NCI-H1417 (cell line): Measurements from ENCODE around the gene PLEK.
"Not testable (repeated sequence)": the region's sequence is repeated elsewhere in the genome, so short reads cannot be mapped to it uniquely, and the experiment has no call there.

Experiments
- DNase-seq, 3 experiments: peaks; one replicate each; lab custom pipeline; 2025; lab: John Stamatoyannopoulos, UW

Gene PLEK, protein sequence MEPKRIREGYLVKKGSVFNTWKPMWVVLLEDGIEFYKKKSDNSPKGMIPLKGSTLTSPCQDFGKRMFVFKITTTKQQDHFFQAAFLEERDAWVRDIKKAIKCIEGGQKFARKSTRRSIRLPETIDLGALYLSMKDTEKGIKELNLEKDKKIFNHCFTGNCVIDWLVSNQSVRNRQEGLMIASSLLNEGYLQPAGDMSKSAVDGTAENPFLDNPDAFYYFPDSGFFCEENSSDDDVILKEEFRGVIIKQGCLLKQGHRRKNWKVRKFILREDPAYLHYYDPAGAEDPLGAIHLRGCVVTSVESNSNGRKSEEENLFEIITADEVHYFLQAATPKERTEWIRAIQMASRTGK

DNA sequence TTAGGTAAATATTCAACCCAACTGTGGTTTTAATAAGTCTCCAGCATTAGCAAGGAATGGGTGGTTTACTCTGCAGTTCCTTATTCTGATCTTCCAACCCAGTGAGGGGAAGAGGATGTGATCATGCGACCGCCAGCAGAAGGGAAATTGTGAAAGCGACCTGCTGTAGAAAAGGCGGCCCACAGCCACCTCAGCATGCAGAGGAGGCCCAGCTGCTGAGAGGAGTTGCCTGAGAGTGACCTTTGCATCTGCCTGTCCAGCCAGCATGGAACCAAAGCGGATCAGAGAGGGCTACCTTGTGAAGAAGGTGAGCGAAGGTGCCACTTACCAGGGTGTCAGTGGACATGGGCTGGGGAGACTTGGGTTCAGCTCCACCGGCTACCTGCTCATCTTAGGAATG, at the start of gene PLEK:
Gene PLEK (plus strand): TSS at position 196 of the 400 bp plus-strand sequence. CDS start 70 bp downstream, at position 266.
- no peak for DNase-seq

DNA sequence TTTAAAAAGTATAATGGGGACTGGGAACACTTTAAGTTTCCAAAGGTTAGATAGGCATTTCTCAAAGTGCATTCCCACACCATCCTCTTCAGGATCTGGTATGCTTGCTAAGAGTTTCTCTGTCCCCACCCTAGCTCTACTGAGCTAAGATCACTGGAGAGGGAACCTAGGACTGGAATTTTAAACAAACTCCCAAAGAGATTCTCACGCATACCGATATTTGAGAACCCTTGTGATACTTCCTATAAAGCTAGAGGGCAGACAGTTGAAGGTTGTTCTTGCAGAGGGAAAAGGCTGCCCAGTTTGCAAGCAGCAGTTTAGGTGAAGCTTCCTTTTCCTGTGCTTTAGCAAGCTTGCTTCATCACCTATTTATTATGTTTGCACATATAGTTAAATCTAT, 49.0 kb upstream of the PLEK start:
- DNase-seq: no peak

DNA sequence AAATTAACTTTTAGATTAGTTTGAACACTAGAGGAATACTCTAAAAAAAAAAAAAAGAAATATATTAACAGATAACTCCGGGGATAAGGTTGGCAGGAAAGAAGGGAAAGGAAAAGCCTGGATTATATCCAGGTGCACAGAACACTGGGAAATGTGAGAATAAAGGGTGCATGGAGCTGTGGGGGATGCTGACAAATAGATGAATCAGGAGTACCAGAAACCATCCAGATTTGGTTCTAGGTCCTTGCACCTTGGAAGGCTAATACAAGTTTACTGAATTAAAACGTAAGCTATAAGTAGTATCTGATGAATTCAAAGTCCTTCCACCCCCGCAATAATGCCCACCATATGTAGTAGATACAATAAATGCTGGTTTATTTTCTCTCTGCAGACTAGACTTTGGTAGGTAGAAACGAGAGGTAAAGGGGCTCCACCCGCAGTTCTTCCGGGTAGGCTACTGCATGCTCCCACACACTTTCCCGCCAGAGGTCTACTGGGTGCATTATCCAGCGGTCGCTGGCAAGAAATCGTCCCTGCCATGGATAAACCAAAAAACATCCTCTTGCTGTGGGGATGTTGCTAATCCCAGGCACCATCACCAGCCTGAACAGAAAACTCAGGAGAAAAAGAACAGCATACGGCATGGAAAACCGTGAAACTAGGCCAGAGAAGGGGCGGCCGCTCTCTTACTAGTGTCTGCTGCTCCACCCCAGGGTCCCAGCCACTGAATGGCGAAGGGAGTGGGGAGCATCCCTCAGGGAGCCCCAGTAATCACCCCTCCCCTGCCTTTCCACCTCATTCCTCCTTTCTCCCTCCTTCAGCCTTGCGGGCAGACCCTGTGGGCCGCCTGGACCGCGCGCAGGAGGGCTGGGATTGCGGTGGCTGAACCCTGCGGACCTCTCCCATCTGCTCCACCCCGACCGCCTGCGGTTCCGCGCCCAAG, 46.8 kb upstream of the PLEK start:
- DNase-seq: peak in 1 of 3 experiments; percentile 47

DNA sequence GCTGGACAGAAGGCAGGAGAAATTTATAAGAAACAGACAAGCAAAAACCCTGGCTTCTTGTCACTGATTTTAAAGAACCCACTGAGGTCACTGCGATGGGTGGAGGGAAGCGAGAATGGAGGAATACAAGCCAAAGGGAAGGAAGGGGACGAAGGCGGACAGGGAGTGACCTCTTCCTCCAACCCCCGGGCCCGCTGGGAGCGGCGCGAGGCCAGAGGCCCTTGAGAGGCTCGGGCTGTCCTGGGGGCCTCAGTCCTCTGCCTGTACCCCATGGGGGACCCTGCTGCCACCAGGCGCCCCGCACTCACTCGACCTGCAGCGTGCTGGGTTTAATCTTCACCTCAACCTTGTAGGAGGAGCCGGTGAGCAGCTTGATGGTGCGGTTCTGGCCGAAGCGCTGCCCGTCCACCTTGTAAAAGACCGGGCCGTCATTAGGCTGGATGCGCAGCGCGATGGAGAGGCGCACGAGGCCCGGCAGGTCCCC, 46.1 kb upstream of the PLEK start:
- peak in 1 of 3 experiments; percentile 73 for DNase-seq

DNA sequence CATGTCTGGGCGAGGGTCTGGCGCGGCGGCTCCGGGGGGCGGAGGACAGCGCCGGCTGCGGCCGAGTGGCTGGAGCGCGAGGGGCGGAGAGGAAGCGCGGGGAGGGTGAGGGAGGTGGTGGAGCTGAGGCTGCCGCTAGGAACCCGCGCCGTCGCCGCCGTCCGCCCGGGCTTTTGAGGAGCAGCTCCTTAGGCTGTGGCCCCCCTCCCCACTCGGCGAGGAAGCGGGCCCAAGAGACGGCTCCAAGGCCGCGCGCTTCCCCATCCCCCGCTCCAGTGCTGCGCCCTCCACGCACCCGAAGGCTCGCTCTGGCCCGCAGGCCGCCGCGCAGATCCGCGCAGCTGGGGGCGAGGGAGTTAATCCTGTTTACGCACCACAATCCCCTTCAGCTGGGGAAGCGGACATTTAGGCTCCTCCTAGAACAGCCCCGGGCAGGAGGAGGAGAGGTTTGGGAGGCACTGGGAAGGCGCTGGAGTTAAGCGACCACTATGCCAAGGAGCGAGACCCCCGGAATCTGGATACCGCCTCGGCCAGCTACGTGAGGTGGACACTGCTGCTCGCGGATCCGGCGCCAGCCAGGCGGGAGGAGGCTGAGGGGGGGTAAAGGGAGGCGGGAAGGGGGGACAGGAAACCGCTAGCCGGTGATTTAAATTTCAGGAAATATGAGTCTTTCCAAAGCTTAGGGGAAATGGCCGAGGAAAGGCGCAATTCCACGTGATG, 45.5 kb upstream of the PLEK start, which contains the start of gene CNRIP1:
Gene CNRIP1 (minus strand): TSS at position 552 of the 720 bp plus-strand sequence. CDS start 549 bp downstream, at position 3.
- peak; percentile 80 to 94 (median 84) for DNase-seq

DNA sequence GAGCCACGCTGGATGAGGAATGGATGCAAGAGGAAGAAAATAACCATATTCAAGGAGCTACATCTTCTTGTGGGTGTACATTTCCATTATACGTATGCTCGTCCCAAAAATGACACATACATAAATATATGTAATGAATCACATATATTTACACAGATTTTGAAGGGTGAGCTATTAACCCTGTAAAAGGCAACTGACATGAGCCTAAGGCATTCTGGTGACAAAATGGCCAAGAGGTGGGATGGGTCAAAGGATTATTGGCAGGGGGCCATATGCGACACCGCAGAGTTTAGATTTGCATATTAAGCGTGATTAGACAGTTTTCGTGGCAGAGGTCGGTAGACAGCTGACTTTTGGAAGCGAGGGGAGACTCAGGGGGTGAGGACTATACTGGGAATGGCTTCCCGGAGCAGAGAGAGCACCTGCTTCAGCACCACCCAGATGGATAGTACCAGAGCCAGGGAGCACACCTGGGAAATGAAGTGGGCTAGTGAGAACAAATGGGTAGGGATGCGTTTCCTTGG, 44.9 kb upstream of the PLEK start:
- DNase-seq: peak; percentile 76 to 93 (median 77)

DNA sequence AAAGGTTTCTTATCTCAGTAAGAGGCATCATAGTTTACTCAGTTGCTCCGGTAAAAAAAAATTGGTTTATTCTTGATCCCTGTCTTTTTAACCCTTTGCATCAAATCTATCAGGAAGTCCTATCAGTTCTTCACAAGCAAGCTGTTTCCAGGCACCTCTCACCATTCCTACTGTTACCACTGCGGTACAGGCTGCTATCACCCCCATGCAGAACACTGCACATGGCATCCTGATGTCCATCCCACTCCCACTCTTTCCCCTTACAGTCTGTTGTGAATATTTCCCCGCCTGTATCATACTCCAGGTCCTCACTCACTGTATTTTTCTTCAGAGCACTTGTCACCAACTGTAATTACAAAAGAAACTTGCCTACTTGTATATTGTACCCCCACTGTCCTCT, 40.0 kb upstream of the PLEK start:
- no peak for DNase-seq

DNA sequence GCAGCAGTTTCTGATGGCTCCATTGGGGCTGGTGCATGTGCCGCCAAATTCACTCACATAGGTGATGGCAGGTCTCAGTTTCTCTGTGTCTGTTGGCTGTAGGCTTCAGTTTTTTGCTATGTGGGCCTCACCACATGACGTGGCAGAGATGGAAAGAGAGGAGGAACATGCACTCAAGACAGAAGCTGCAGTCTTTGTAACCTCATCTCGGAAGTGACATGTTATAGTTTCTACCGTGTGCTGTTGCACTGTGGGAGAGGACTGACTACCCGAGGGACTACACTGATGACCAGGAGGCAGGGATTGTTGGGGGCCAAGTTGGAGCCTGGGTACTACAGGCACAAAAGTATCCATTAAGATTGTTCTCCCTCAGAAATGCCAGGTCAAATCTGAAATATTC, 36.2 kb upstream of the PLEK start:
- no peak for DNase-seq

DNA sequence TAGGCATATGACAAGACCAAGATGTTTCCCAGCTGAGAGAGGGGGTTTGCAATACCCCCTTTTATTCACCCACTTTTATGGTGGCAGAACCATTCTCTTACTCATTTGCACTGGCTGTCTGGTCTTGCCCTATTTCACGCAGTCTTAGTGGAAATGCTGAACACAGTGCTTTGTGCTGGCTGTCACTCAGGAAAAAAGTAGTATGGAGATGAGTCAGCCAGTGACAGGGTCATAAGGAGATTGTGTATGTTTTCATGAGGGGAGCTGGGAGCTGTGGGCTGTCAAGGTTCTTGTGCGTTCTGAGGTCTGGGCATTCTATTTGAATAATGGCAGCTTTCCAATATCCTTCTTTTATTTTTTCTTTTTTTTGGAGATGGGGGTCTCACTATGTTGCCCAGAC, 34.4 kb upstream of the PLEK start:
- no peak for DNase-seq

DNA sequence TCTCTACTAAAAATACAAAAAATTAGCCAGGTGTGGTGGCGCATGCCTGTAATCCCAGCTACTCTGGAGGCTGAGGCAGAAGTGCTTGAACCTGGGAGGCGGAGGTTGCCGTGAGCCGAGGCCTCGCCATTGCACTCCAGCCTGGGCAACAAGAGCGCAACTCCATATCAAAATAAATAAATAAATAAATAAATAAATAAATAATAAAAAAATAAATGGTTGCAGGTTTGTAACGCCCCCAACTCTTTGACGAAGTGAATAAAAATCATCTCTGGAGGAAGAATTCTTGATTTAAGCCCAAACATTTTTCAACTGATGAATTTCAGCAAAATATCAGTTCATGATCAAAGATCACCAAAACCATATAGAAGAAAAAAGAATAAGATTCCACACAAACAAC, 32.1 kb upstream of the PLEK start:
- no peak for DNase-seq

DNA sequence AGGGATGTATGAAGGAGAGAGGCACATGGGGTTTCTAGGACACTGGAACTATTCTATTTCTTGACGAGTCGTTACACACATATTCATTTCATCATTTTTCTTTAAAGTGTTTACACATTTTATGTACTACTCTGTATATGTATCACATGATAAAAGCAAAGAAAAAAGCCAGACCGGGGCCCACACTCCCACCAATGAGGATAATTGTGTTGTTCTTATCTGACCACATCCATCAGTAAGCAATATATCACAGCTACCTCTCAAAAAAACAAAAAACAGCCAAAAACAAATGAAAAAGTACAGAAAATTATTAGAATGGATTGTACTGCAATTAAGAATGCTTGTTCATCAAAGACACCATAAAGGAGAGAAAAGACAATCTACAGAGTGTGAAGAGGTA, 31.2 kb upstream of the PLEK start:
- no peak for DNase-seq

DNA sequence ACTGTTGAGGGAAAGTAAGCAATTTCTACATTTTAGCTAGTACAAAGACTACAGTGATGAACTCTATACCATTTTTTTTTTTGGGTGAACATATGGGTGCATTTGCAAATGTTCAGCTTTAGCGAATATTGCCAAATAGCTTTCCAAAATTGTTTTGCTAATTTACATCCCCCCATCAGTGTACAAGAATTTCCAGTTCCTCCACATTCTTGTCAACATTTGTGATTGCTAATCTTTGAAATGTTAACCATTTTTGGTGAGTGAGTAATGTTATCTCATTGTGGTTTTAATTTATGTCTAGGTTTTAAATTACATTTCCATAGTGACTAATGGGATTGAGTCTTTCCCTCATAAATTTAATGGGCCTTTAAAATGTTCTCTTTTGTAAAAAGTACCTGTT, 28.9 kb upstream of the PLEK start:
- no peak for DNase-seq

DNA sequence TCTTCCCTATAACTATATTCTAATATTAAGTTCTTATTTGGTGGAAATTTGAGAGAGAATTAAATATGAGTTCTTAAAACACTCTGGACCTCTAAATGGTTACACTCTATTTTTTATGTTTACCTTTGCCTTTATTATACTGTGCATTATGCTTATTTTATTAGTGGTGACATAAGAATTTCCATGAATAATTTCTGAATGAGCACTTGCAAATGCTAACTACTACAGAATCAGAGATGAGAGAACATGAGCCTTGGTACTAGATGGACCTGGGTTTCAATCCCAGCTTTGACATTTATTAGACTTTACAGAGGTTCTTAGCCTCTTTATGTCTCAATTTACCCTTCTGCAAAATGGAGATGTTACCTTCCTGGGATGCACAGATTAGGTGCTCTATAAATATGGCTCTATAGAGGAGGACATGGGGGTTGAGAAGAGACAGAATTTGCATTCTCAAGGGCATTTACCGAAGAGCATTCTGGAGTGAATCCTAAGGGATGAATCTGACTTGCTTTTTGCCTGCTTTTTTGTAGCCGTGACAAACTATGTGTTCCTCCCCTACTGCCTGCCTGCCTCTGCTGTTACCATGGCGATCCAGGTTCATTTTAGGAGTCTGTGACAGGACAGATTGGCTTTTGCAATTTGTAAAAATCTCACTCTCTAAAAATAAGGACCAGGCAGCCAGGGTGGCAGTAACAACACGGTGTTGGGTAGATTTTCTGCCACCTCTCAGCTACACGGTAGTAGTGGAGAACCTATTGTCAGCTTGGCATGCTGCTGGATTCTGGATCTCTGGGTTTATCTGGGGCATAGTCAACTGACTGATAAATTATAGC, 24.6 kb upstream of the PLEK start:
- no peak for DNase-seq

DNA sequence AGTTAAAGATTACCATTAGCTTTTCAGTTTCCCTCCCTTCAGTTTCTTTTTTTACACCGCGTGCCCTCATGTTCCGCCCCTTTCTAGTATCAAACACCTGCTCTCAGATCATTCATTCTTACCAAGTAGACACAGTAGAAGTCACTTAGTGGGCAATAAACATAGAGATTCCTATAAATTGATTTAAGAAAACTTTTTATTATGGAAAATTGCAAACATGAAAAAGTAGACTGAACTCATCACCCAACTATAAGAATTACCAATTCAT, 24.1 kb upstream of the PLEK start:
- no peak for DNase-seq

DNA sequence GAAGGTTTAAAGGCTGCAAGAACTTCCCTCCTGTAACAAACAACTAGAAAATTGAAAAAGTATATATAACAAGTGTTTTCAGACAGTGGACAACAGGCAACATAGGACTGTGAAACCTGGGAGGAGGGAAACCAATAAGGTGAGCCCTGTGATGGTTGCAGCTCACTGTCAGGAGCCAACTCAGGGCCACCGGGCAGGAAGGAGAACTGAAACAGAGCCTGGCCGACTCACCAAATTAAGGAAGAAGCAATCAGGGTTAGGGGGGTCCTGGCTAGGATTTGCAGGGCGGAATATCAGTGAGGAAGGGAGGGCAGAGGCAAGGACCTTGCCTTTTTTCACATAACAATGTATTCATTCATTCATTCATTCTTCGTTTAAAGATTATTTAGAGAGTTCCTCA, 23.5 kb upstream of the PLEK start:
- DNase-seq: no peak

DNA sequence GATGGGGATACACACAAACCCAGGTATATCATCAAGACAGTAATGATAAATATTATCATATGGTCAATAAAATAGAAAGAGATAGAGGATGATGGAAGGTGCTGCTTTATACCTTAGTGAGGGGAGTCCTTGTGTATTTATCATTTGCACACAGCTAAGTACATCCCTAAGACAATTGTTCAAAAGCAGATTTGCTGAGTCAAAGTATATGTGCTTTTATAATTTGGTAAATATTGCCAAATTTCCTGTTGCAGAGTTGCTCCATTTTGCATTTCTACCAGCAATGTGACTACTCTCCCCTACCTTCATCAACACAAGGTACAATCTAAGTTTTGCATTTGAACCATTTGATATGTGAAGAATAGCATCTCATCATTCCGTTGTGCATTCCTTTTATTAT, 22.6 kb upstream of the PLEK start:
- DNase-seq: no peak

DNA sequence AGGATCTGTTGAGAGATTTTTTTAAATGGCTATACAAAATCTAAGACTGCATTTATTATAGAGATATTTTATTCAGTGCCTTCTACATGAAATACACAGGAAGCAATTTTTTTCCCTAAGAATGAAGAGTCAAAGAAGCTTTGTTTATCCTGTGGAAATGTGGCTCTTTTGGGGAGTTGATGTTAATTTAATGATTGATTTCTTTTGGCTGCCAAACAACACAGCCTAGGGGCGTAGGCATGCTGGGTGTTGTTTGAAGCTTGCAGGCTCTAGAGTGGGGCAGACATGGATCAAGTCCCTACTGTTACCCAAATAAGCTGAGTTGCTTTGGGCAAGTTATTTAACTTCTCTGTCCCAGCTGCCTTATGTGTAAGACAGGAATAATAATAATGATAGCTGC, 21.1 kb upstream of the PLEK start:
- DNase-seq: peak in 1 of 3 experiments; percentile 28

DNA sequence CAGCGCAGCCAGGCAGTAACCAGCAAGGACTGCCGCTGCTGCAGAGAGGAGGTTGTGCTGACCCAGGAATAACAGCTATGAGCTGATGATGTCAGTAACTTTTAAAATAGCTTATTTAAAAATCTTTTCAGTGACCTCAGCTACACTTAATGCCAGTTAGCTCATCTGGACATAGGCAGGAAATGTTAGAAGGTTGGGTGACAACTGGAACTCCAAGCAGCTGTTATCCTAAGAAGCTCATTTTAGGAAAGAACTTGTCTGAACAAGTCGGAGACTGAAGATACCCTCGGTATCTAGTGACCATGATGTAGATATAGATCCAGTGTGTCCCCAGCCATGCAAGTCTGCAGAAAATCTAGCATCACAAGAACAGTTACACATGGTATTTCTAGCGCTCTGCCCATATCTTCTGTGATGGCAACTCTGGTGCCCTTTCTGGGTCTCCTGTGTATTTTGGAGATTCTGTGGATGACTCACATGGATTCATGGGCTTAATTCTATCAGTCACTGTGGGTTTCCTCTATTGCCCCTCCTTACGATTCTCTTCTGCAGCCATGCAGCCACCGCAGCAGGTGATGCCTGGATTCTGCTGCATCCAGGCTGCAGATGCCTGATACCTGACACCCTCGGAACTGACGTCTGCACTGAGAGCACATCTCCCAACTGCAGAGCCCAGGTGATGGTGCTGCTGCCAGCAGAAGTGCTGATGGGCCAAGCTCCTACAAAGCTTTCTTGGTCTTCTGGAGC, 19.8 kb upstream of the PLEK start:
- peak in 1 of 3 experiments; percentile 35 for DNase-seq

DNA sequence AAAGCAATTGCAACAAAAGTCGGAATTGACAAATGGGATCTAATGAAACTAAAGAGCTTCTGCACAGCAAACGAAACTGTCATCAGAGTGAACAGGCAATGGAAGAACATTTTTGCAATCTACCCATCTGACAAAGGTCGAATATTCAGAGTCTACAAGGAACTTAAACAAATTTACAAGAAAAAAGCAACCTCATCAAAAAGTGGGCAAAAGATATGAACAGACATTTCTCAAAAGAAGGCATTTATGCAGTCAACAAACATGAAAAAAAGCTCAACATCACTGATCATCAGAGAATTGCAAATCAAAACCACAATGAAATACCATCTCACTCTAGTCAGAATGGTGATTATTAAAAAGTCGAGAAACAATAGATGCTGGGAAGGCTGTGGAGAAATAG, 16.0 kb upstream of the PLEK start:
- DNase-seq: not testable (repeated sequence)

DNA sequence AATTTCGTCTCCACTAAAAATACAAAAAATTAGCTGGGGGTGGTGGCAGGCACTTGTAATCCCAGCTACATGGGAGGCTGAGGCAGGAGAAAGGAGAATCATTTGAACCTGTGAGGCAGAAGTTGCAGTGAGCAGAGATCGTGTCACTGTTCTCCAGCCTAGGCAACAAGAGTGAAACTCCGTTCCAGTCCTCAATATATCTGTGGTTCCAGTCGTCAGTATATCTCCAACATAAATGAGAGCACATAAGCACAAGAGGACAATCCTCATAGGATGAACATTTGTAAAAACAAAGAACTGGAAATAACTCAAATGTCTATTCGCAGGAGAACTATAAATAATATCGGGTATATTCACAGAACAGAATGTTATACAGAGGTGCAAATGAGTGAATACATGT, 13.1 kb upstream of the PLEK start:
- no peak for DNase-seq
